HEK293 (cell line): ENCODE results near the gene SERPINB8.

Experiments used
- GFI1B ChIP-seq: fragments of 450-650 bp; formaldehyde crosslinking; IDR thresholded peaks from 2 replicates; pipeline ENCODE4 v1.5.1; 2016; ENCODE audit warnings: missing biosample characterization, missing genetic modification characterization
- KLF8 ChIP-seq: fragments of 450-650 bp; formaldehyde crosslinking; IDR thresholded peaks from 2 replicates; pipeline ENCODE4 v1.5.1; 2016; ENCODE audit warnings: missing biosample characterization, missing genetic modification characterization
- PRDM1 ChIP-seq: fragments of 450-650 bp; formaldehyde crosslinking; IDR thresholded peaks from 2 replicates; pipeline ENCODE4; 2016; ENCODE audit warnings: missing biosample characterization, missing genetic modification characterization
- SP3 ChIP-seq: fragments of 450-650 bp; formaldehyde crosslinking; IDR thresholded peaks from 2 replicates; pipeline ENCODE4 v1.5.1; 2016; ENCODE audit warnings: missing biosample characterization, missing genetic modification characterization
- ZBTB17 ChIP-seq: fragments of 450-650 bp; formaldehyde crosslinking; IDR thresholded peaks from 2 replicates; pipeline ENCODE4 v1.5.1; 2016; ENCODE audit warnings: missing biosample characterization, missing genetic modification characterization
- ZNF169 ChIP-seq: fragments of 450-650 bp; formaldehyde crosslinking; IDR thresholded peaks from 2 replicates; pipeline ENCODE4 v1.5.1; 2016; ENCODE audit warnings: missing biosample characterization, missing genetic modification characterization
- ZNF404 ChIP-seq: fragments of 450-650 bp; formaldehyde crosslinking; IDR thresholded peaks from 2 replicates; pipeline ENCODE4 v1.5.1; 2017; ENCODE audit warnings: missing biosample characterization, missing genetic modification characterization
- ZNF423 ChIP-seq: fragments of 450-650 bp; formaldehyde crosslinking; IDR thresholded peaks from 2 replicates; pipeline ENCODE4 v1.5.1; 2016; ENCODE audit warnings: missing biosample characterization, missing genetic modification characterization
- ZNF514 ChIP-seq: fragments of 450-650 bp; formaldehyde crosslinking; IDR thresholded peaks from 2 replicates; pipeline ENCODE4 v1.5.1; 2016; ENCODE audit warnings: missing biosample characterization, missing genetic modification characterization
- ZNF549 ChIP-seq: fragments of 450-650 bp; IDR thresholded peaks from 2 replicates; pipeline ENCODE4 v1.5.1; 2018; ENCODE audit warnings: missing biosample characterization, missing genetic modification characterization, mild to moderate bottlenecking, inconsistent platforms, moderate library complexity
- ZNF558 ChIP-seq: fragments of 450-650 bp; formaldehyde crosslinking; IDR thresholded peaks from 2 replicates; pipeline ENCODE4 v1.5.1; 2016; ENCODE audit warnings: missing biosample characterization, missing genetic modification characterization
- ZNF658 ChIP-seq: fragments of 450-650 bp; formaldehyde crosslinking; IDR thresholded peaks from 2 replicates; pipeline ENCODE4; 2016; ENCODE audit warnings: missing biosample characterization, missing genetic modification characterization
- ZNF747 ChIP-seq: fragments of 450-650 bp; formaldehyde crosslinking; IDR thresholded peaks from 2 replicates; pipeline ENCODE4 v1.5.1; 2016; ENCODE audit warnings: missing biosample characterization, missing genetic modification characterization
- ZNF843 ChIP-seq: fragments of 450-650 bp; formaldehyde crosslinking; IDR thresholded peaks from 2 replicates; pipeline ENCODE4 v1.5.1; 2016; ENCODE audit warnings: missing biosample characterization, missing genetic modification characterization
- ZSCAN30 ChIP-seq: fragments of 450-650 bp; IDR thresholded peaks from 2 replicates; pipeline ENCODE4 v1.5.1; 2018; ENCODE audit warnings: missing biosample characterization, mild to moderate bottlenecking, missing genetic modification characterization, moderate library complexity
- ZXDB ChIP-seq: fragments of 450-650 bp; formaldehyde crosslinking; IDR thresholded peaks from 2 replicates; pipeline ENCODE4 v1.5.1; 2016; ENCODE audit warnings: missing biosample characterization, missing genetic modification characterization
- TF ChIP-seq, protein P1 (sequence below): fragments of 450-650 bp; formaldehyde crosslinking; IDR thresholded peaks from 2 replicates; pipeline ENCODE4 v1.5.1; 2016; ENCODE audit warnings: missing biosample characterization, missing genetic modification characterization, borderline replicate concordance
- TF ChIP-seq, protein P2 (sequence below): fragments of 450-650 bp; formaldehyde crosslinking; IDR thresholded peaks from 2 replicates; pipeline ENCODE4 v1.5.1; 2016; ENCODE audit warnings: missing biosample characterization, missing genetic modification characterization
- TF ChIP-seq, protein P3 (sequence below): fragments of 450-650 bp; formaldehyde crosslinking; IDR thresholded peaks from 2 replicates; pipeline ENCODE4 v1.5.1; 2016; ENCODE audit warnings: missing biosample characterization, missing genetic modification characterization
- TF ChIP-seq, protein P4 (sequence below): fragments of 450-650 bp; formaldehyde crosslinking; IDR thresholded peaks from 2 replicates; pipeline ENCODE4 v1.5.1; 2016; ENCODE audit warnings: missing biosample characterization, missing genetic modification characterization
- TF ChIP-seq, protein P5 (sequence below): fragments of 450-650 bp; formaldehyde crosslinking; IDR thresholded peaks from 2 replicates; pipeline ENCODE4 v1.5.1; 2016; ENCODE audit warnings: missing biosample characterization, missing genetic modification characterization
- TF ChIP-seq, protein P6 (sequence below): fragments of 450-650 bp; formaldehyde crosslinking; IDR thresholded peaks from 2 replicates; pipeline ENCODE4 v1.5.1; 2016; ENCODE audit warnings: missing biosample characterization, missing genetic modification characterization
- TF ChIP-seq, protein P7 (sequence below): IDR thresholded peaks from 2 replicates; pipeline ENCODE4 v1.6.1; 2011; ENCODE audit warnings: mild to moderate bottlenecking, low read depth, low read length, borderline replicate concordance

Gene SERPINB8

DNA sequence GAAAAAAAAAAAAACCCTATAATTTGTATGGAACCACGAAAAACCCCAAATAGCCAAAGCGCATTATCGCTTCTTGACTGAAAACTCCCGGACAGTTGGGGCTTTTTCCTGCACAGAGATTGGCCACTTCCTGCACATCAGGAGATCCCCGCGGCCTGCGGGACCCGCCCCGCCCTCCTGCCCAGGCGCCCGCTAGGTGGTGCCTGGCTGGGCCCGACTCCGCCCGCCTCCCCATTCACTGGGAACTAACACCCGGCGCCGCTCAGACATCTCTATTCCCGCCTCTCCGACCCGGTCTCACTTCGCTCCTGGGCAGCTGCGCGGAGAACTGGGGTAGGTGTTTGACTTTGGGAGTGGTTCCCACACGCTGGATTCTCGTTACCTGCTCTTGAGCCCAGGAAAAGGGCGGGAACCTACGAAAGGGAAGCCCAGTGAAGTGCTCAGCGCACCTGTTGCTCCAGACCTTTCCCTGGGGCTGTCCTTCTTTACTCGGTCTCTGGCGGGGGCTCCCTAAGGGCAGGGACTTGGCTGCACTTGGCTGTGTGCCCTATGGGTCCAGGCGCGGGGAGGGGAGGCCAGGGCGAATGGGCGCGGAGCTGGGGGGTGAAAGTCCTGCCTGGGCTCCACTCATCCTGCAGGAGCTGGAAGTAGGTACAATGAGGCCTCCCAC, 20.7 kb upstream of the SERPINB8 start, which contains the start of gene HMSD (continued):
- TF ChIP-seq, protein P1, sequence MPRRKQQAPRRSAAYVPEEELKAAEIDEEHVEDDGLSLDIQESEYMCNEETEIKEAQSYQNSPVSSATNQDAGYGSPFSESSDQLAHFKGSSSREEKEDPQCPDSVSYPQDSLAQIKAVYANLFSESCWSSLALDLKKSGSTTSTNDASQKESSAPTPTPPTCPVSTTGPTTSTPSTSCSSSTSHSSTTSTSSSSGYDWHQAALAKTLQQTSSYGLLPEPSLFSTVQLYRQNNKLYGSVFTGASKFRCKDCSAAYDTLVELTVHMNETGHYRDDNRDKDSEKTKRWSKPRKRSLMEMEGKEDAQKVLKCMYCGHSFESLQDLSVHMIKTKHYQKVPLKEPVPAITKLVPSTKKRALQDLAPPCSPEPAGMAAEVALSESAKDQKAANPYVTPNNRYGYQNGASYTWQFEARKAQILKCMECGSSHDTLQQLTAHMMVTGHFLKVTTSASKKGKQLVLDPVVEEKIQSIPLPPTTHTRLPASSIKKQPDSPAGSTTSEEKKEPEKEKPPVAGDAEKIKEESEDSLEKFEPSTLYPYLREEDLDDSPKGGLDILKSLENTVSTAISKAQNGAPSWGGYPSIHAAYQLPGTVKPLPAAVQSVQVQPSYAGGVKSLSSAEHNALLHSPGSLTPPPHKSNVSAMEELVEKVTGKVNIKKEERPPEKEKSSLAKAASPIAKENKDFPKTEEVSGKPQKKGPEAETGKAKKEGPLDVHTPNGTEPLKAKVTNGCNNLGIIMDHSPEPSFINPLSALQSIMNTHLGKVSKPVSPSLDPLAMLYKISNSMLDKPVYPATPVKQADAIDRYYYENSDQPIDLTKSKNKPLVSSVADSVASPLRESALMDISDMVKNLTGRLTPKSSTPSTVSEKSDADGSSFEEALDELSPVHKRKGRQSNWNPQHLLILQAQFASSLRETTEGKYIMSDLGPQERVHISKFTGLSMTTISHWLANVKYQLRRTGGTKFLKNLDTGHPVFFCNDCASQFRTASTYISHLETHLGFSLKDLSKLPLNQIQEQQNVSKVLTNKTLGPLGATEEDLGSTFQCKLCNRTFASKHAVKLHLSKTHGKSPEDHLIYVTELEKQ (tag by site-specific recombination), result no peak
- peak; percentile 55 for TF ChIP-seq SP3 (tag by site-specific recombination)
- no peak for TF ChIP-seq ZNF747 (tag by site-specific recombination)
- TF ChIP-seq ZBTB17 (tag by site-specific recombination), result peak; percentile 60; the same call in 1 of the 2 replicates
- TF ChIP-seq ZNF558, result no peak
- no peak for TF ChIP-seq ZNF843 (tag by site-specific recombination)
- TF ChIP-seq ZXDB (tag by site-specific recombination), result peak; percentile 23; the same call in 1 of the 2 replicates
- no peak for TF ChIP-seq KLF8 (tag by site-specific recombination)
- TF ChIP-seq, protein P2, sequence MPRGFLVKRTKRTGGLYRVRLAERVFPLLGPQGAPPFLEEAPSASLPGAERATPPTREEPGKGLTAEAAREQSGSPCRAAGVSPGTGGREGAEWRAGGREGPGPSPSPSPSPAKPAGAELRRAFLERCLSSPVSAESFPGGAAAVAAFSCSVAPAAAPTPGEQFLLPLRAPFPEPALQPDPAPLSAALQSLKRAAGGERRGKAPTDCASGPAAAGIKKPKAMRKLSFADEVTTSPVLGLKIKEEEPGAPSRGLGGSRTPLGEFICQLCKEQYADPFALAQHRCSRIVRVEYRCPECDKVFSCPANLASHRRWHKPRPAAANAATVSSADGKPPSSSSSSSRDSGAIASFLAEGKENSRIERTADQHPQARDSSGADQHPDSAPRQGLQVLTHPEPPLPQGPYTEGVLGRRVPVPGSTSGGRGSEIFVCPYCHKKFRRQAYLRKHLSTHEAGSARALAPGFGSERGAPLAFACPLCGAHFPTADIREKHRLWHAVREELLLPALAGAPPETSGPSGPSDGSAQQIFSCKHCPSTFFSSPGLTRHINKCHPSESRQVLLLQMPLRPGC, result no peak
- no peak for TF ChIP-seq ZNF423 (tag by site-specific recombination)
- TF ChIP-seq ZNF549 (tag by site-specific recombination), result no peak
- no peak for TF ChIP-seq ZNF514 (tag by site-specific recombination)
- 0 out of 2 replicates have a peak, but pooled peaks have one; percentile 21 for TF ChIP-seq PRDM1
- no peak for TF ChIP-seq ZNF169 (tag by site-specific recombination)
- TF ChIP-seq, protein P3, sequence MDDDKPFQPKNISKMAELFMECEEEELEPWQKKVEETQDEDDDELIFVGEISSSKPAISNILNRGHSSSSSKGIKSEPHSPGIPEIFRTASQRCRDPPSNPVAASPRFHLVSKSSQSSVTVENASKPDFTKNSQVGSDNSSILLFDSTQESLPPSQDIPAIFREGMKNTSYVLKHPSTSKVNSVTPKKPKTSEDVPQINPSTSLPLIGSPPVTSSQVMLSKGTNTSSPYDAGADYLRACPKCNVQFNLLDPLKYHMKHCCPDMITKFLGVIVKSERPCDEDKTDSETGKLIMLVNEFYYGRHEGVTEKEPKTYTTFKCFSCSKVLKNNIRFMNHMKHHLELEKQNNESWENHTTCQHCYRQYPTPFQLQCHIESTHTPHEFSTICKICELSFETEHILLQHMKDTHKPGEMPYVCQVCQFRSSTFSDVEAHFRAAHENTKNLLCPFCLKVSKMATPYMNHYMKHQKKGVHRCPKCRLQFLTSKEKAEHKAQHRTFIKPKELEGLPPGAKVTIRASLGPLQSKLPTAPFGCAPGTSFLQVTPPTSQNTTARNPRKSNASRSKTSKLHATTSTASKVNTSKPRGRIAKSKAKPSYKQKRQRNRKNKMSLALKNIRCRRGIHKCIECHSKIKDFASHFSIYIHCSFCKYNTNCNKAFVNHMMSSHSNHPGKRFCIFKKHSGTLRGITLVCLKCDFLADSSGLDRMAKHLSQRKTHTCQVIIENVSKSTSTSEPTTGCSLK (tag by site-specific recombination), result no peak
- TF ChIP-seq ZNF404 (tag by site-specific recombination), result no peak
- TF ChIP-seq, protein P4, sequence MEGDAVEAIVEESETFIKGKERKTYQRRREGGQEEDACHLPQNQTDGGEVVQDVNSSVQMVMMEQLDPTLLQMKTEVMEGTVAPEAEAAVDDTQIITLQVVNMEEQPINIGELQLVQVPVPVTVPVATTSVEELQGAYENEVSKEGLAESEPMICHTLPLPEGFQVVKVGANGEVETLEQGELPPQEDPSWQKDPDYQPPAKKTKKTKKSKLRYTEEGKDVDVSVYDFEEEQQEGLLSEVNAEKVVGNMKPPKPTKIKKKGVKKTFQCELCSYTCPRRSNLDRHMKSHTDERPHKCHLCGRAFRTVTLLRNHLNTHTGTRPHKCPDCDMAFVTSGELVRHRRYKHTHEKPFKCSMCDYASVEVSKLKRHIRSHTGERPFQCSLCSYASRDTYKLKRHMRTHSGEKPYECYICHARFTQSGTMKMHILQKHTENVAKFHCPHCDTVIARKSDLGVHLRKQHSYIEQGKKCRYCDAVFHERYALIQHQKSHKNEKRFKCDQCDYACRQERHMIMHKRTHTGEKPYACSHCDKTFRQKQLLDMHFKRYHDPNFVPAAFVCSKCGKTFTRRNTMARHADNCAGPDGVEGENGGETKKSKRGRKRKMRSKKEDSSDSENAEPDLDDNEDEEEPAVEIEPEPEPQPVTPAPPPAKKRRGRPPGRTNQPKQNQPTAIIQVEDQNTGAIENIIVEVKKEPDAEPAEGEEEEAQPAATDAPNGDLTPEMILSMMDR (tag by site-specific recombination), result 0 out of 2 replicates have a peak, but pooled peaks have one; percentile 31
- TF ChIP-seq, protein P5, sequence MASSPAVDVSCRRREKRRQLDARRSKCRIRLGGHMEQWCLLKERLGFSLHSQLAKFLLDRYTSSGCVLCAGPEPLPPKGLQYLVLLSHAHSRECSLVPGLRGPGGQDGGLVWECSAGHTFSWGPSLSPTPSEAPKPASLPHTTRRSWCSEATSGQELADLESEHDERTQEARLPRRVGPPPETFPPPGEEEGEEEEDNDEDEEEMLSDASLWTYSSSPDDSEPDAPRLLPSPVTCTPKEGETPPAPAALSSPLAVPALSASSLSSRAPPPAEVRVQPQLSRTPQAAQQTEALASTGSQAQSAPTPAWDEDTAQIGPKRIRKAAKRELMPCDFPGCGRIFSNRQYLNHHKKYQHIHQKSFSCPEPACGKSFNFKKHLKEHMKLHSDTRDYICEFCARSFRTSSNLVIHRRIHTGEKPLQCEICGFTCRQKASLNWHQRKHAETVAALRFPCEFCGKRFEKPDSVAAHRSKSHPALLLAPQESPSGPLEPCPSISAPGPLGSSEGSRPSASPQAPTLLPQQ (tag by site-specific recombination), result no peak
- no peak for TF ChIP-seq ZNF658
- TF ChIP-seq, protein P6, sequence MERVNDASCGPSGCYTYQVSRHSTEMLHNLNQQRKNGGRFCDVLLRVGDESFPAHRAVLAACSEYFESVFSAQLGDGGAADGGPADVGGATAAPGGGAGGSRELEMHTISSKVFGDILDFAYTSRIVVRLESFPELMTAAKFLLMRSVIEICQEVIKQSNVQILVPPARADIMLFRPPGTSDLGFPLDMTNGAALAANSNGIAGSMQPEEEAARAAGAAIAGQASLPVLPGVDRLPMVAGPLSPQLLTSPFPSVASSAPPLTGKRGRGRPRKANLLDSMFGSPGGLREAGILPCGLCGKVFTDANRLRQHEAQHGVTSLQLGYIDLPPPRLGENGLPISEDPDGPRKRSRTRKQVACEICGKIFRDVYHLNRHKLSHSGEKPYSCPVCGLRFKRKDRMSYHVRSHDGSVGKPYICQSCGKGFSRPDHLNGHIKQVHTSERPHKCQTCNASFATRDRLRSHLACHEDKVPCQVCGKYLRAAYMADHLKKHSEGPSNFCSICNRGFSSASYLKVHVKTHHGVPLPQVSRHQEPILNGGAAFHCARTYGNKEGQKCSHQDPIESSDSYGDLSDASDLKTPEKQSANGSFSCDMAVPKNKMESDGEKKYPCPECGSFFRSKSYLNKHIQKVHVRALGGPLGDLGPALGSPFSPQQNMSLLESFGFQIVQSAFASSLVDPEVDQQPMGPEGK, result peak; percentile 30; the same call in 1 of the 2 replicates
- no peak for TF ChIP-seq GFI1B (tag by site-specific recombination)
- no peak for TF ChIP-seq ZSCAN30 (tag by site-specific recombination)
- TF ChIP-seq, protein P7, sequence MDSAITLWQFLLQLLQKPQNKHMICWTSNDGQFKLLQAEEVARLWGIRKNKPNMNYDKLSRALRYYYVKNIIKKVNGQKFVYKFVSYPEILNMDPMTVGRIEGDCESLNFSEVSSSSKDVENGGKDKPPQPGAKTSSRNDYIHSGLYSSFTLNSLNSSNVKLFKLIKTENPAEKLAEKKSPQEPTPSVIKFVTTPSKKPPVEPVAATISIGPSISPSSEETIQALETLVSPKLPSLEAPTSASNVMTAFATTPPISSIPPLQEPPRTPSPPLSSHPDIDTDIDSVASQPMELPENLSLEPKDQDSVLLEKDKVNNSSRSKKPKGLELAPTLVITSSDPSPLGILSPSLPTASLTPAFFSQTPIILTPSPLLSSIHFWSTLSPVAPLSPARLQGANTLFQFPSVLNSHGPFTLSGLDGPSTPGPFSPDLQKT, result no peak
